SK-N-MC (cell line): Measurements from ENCODE around the gene PSTPIP1.

Experiments
- EZH2 ChIP-seq: fragments of 200-600 bp; sonication (generic); IDR thresholded peaks from one replicate; pipeline ENCODE4 v1.6.1; 2017; ENCODE audit warnings: antibody characterized with exemption
- POLR2AphosphoS5 ChIP-seq: IDR thresholded peaks from 2 replicates; pipeline ENCODE4 v1.6.1; 2012; ENCODE audit warnings: mild to moderate bottlenecking, low read depth, low read length, borderline replicate concordance

DNA sequence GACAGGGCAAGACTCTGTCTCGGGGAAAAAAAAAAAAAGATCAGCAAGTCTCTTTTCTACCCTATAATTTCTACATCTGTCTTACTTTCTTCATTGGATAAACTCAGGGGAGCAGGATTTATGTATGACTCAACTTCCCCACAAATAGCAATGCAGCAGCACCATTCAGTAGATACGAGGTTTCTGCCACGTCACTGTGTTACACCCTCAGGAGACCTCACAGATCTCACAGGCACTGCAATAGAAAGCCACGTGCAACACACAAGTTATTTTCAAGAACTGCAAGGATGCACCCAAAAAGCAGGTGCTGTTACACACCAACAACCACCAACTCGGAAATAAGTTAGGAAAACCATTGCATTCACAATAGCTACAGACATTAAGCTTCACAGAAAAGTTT is 45.7 kb downstream of the PSTPIP1 start:
- TF ChIP-seq EZH2 (no peak), POLR2AphosphoS5 (no peak)
